Inferior parietal cortex (tissue), 1 donor: ENCODE results near the gene IRF2BPL.
"Not testable (repeated sequence)": the region's sequence is repeated elsewhere in the genome, so short reads cannot be mapped to it uniquely, and the experiment has no call there.

Experiments used
- DNase-seq: peaks from one replicate; pipeline ENCODE4 v3.0.0-alpha.2; 2016; ENCODE audit errors: extremely low spot score

The IRF2BPL gene

DNA sequence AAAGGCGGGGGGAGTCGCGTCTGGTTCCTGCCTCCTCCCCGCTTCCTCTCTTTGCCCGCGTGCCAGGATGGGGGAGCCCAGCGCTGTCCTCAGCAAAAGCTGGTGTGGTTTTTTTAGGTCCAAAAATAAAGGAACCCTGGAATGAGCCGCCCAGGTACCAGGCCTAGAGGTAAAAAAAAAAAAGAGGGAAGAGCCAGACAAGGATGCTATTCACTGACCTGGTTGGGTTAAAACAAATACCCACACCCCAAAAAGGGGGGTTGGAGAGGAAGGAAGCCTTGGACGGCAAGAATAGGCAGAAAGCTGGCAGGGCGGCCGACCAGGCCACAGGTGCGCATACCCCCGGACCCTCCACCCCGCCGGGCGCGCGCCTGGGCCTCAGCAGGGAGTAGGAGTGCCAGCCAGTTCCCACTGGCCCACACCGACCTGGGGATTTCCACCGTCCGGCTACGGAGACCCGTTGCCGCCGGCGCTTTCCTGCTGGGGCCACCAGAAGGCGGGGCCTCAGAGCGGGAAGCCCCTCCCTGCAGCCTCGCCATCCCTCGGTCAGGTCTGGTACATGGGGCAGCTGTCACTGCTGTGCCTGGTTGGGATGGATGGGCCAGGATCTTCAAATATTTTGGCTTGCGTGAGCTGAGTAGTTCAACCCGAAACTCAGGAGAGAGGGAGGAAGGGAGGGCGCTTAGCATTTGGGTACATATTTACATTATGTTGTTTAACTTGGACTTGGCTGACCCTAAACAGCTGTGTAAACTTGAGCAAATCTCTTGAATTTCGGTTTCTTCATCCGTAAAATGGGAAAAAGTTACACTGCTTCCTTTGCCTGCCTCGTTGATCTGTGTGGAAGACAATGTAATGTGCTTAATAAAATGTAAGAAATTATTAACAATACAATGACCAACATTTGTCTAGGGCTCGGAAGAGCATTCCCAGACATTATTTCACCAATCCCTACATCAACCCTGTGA lies 5.4 kb upstream of the IRF2BPL start:
- no peak for DNase-seq

DNA sequence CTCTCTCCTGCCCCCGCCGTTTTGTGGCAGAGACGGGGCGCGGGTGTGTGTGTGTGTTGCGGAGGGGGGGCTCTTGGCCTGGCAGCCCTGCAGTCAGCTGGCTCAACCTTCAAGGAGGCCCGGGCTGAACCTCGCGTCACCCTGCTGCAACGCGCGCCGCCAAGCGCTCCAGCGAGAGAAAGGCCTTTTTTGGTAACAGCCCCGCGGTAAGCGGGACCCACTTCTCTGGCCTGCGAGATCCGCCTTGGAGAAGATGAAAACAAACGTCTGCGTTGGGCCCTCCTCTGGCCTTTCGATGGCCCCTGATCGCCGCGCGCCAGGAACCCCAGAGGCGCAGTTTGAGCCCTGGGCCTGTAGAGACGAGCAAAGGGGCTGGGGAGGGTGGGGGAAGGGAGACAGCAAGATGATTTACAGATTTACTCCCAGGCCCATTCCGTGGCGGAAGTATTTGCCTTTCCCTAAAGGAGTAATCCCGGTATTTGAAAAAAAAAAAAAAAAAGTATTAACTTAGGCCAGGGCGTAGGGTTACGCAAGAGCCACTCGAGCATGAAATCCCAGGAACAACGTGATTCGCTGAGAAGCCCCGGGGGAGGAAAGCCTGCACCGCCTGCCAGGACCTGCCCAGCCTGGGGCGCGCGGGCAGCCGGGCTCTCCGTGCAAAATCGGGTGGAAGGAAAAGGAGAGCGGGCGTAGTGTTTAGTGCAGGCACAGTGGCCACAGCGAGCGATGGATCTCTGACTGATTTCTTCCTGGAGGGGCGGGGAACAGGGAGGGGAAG lies 4.5 kb upstream of the IRF2BPL start:
- peak; percentile 64 for DNase-seq

DNA sequence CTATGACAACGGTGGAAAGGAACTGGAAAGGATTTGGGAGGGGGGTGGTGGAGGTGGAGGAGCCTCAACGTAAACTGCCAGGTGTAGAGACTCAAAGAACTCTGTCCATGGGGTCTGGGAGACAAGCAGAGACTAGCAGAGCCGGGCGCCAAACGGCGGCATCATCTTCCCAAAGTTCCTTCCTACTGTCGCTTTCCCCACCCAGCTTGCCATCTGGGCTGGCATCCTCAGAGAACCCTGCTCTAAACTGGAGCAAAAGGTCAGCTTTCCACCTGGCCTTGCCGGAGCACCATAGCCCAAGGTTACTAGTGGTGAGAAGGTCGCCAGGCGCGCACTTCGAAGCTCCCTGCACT lies 4.0 kb upstream of the IRF2BPL start:
- DNase-seq: no peak

DNA sequence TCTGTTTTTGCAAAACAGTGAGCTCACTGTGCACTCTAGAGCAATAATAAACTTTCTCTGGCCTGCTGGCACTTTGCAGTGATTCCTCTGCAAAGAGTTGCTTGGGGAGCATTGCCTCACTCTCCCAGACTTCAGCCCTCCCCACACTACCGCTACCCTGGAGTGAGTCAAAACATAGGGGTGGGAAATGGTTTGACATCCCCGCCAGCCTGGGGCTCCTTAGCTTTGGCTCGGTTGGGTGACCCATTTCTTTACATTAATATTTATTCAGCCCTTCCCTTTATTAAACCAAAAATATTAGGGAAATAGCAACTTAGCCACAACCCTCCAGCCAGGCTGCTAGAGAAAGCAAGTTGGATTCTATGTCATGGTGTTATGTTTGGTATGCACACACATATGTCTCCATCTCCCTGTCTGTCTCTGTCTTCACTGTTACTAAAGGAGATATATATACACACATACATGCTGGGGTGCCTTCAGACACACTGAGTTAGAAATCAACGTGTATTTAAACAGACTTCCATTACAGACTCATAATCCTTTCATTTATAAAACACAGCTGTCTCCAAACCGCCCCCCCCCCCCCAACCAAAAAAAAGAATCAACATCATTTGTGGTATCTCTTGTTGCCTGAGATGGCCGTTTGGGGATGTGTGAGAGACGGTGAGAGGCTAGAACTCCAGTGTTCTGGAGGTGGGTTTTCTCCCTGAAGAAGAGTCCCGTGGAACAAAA lies 3.4 kb upstream of the IRF2BPL start:
- no peak for DNase-seq

DNA sequence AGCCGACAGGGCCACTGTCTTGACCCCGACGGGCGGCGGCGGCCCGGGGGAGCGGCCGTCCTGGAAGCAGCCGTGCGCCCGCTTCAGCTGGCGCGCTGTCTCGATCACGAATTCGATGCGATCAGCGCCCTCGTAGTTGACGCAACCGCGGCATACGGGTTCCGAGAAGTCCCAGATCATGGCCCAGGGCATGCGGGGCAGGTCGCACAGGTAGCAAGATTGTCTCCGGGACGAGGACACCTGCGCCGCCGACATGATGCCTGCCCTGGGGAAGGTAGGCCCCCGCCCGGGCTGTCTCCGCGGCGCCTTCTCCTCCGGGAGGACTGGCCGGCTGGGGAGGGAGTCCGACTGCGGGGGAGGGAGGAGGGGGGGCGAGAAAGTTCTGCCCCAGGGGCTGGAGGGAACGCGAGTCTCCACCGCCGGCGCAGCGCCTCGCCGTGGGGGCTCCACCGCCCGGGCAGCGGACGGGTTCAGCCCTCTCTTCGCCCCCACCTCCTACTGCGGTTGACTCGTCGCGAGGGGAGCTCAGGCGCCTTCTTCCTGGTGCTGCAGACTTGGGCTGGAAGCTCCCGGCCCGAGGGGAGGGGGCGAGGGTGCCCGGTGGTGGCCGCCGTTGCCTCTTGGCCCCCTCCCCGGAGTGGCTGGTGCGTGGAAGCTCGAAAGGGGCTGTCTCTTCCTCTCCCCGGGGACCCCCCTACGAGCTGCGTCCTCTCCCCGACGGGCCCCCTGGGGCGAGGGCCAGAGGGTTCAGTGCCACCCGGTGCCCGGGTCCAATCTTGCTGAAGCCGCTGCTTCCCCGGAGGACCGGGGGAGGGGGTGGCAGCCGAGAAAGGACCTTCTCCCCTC lies 747 bp downstream of the IRF2BPL start:
- DNase-seq: peak; percentile 59

DNA sequence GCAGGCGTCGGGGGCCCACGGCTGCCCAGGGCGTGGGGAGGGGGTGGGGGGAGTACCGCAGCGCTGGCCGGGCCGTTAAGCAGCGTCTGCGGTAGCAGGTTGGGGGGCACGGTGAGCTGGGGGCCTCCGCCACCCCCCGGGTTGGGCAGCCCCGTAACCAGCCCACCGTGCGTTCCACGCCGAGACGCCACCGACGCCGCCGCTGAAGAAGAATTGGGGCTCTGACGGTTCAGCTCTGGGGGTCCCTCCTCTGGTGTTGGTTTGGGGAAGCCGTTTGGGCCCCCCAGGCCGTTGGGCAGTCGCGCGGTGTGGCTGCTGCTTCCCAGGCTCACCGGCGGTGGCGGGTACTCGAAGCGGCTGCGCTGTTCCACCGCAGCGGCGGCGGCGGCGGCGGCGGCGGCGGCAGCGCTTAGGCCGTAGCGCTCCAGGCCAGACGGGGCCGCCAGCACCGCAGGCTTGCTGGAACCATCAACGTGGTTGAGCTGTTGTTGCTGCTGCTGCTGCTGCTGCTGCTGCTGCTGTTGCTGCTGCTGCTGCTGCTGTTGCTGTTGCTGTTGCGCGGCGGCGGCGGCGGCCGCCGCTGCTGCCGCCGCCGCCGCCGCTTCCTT lies 1.5 kb downstream of the IRF2BPL start:
- DNase-seq: no peak

DNA sequence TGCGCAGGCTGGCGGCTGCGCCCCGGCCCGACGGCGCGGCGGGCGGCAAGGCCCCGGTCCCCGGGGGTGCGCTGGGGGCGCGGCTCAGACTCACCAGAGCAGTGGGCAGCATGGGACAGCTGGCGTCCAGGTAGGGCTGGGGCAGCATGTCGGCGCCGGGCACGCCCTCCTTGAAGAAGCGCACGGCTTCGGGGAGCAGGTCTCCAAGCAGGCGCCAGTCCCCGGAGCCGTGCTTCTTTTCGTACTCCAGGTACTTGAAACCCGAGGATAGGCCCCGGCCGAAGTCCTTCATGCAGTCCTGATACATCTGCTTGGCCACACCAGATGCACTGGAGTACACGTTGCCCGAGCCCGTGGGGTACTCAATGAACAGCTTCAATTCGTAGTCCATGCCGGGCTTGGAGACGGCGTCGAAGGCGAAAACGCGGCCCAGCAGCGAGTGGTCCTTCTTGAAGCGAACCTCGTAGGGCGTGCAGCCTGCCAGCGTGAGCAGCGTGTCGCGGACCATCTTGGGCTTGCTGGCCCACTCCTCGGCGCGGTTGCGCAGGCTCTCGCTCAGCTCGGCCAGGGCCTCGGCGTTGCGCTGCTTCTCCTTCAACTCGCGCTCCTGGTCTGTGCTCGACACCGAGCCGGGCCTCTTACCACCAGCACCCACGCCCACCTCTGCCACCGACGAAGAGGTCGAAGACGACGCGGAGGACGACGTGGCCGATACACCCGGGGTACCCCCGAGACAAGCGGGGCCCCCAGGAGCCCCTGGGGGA lies 2.2 kb downstream of the IRF2BPL start:
- DNase-seq: no peak

DNA sequence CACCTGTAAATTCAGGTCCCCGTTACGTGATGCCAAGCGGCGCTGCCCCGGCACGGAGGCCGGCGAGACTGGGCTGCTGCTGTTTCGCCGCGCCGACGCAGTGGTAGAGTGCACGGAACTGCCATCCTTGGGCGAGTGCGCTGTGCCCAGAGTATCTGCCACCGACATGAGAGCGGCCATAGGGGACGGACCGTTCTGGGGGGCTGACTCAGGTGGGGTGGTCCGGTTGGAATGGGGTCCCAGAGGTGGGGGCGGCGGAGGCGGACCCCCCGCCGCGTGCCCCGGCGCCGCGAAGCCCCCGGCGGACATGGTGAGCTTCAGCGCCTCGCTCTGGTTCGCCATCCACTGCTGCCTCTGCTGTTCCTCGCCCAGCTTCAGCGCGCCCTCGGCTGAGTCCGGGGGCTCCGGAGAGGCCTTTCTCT lies 2.8 kb downstream of the IRF2BPL start:
- no peak for DNase-seq

DNA sequence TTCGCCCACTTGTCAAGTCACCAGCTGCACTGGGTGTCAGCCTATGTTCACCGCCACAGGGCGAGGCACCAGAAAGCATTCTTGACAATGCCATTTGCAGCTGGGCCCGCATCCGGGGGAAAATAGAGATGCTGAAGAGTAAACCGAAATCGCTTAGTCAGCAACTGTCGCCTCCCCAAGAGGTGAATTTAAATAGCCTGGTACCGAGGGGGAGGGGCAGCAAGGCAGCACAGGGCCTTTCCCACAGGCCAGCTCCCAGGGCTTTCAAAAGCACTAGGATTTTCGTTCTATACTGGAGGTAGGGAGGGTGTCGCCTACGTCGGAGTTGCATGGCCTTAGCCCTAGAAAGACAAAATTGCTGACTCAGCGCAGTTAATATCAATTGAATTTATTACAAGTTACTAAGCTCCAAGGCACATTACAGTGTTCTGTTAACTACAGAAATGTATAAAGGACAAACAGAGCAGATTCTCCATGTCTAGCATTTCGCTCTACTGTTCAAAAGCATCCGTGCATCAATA lies 4.3 kb downstream of the IRF2BPL start:
- no peak for DNase-seq

DNA sequence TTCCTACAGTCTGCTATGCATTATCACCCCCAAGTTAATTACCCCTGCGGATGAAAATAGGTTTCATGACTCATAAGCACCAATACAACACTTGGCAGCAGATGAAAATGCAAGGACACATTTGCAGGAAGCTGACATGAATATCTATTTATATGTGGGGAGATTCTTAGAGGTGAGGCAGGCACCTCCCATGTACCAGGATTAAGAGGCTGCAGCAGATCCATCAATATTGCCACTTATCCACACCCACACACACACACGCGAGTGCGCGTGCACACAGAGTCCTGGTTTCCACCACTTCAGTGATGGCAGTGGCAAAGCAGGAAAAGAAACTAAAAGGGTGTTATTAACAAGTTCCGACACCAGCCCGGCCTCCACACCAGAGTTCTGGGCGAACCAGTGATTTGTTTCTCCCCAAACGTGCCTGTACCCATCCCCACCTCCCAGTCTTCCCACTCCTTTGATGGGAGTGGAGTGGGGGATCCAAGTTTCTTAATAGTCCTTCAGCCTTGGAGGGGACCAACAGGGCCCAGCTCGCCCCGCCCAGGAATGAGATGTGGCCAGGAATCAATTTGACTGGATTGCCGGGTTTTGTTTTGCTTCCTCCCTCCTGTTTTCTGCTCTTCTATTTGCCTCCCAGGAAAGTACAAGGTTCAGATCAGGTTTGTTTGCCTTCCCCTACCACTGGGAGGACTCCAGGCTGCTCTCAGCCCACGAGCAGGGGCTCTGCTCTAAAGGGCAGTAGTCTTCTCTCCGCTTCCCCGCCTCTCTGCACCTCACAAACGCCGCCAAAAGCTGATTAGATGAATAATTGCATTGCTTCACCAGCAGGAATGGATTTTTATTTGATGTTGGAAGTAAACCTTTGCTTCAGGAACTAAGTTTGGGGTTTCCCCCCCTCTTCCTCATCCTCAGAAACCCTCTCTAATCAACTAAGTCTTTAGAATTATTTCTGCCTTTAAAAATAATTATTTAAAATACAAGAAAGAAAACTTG lies 5.2 kb downstream of the IRF2BPL start:
- DNase-seq: no peak

DNA sequence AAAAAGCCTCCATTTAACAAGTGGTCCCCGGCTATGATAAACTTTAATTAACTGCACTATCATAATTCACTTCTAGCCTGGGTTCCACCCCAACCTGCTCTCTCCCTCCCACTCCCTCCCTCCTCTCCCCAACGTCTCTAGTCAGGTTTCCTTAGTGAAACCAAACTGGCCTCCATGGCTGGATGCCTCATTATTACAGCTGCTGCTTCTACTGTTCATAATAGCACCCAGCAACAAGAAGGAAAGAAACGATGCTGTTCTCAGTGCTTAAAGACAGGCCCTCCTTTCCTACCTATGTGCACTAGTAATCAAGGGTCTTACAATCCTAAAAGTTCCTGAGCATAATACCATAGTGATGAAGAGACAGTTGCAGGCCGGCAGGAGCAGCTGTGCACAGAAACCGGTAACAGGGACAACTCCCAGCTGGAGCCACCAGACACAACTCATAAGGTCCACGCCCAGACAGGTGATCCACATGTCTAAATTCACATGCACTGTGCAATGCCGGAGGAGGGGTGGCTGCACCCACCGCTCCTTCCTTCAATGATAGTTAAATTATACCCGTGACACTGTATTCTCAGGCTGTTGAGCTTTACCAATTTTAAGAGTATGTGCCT lies 6.2 kb downstream of the IRF2BPL start:
- DNase-seq: no peak

DNA sequence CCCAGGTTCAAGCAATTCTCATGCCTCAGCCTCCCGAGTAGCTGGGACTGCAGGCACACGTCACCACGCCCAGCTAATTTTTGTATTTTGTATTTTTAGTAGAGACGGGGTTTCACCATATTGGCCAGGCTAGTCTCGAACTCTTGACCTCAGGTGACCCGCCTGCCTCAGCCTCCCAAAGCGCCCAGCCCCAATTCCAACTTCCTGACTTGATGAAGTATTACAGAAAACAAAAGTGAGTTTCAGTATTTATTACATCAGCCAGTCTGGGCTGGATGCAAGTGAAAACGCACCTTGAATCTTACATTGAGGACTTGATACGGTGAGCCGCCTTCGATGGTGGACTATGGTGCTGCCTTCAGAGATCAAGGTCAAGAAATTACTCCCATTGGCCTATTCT lies 7.1 kb downstream of the IRF2BPL start:
- not testable (repeated sequence) for DNase-seq

DNA sequence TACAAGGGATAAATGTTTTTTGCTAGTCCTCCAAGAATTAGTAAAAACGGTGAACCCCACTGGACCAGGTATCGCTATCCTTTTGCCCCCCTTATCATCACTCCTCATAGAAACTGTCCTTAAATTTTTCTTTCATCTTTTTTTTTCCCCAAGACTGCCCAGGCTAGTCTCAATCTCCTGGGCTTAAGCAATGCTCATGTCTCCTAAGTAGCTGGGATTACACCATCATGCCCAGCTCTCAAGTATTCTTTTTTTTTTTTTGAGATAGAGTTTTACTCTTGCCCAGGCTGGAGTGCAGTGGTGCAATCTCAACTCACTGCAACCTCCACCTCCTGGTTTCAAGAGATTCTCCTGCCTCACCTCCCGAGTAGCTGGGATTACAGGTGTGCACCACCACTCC lies 9.7 kb downstream of the IRF2BPL start:
- no peak for DNase-seq

DNA sequence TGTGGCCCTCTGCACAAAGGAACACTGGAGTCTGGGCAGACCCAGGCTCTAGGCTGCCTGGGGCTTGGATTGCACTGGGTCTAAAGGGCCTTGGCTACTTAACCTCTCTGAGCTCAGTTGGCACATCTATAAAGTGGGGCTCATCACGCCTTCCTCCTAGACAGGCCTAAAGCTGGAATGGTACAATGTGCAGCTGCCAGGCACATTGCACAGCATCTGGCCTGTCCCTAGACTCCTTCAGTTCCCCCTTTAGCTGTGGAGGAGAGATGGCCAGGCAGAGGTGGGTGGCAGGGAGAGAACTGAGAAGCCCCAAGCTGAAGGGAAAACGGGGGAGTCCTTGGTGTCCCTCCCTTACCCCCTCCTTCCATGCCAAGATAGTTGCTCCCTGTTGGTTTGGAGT lies 10.8 kb downstream of the IRF2BPL start:
- DNase-seq: no peak

DNA sequence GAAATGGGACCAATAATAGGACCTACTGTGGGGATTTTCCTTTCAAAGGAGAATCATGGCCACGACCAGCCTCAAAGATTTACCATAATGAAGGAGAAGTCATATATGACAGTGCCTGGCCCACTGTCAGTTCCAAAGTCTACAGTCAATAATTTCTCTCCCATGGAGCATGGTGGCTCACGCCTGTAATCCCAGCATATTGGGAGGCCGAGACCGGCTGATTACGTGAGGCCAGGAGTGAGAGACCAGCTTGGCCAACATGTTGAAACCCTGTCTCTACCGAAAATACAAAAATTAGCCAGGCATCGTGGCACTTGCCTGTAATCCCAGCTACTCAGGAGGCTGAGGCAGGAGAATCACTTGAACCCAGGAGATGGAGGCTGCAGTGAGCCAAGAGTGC lies 13.8 kb downstream of the IRF2BPL start:
- DNase-seq: no peak

DNA sequence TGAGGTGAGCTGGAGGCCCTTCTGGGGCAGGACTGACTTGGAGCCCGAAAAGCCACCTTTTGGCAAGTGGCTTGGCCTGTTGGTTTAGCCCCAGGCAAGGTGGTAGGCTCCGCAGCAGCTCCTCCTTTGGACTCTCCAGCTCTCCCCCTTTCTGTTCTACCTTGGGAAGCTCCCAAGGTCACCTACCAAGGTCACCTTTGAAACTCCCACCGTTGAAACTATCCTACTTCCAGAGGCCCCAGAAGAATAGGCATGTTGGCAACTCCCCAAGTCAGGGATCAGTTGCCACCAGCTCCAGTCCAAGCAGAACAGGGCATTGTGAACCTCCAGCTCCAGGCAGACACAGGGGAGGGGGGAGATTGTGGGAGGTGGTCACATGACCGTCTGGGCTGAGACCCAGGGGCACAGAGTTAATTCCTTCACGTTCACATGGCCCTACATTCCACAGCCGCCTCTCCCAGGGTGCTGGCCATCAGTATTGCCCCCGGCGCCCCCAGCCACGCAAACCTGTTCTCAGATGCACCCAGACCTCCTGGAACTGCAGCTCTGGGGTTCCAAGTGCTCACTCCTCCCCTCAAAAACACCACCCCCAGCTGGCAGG lies 14.4 kb downstream of the IRF2BPL start:
- DNase-seq: no peak

DNA sequence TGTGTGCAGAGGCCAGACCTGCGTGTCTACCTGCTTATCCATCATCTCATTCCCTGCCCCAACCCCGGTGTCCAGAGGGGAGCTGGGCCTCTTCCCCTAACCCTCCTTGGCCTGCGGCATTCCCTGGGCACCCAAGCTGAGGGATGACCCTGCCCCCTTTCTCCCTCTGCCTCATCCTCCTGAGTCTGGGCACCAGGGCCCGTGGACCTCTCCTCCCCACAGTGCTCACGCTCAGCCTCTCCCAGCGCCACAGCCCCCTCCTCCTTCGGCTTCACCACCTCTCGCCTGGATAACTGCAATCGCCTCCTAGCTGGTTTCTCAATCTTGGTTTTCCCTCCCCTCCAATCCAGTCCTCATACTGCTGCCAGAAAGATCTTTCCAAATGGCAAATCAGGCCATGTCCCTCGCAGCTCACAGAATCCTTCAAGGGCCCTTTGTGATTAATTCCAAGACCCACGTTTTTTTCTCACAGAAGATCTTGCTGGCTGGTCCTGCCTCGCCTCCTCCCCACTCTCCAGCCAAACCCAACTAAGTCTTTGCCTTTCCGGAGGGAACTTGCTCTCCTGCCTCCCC lies 16.2 kb downstream of the IRF2BPL start:
- DNase-seq: no peak
